HL-60 (cell line): ENCODE results near the gene PRDM16.

Source experiments
- DNase-seq, 2 experiments: peaks; one replicate each; pipeline ENCODE4 v3.0.0-alpha.2; 2010 to 2020; ENCODE audit warnings: low read depth in 1 of 2, low spot score in 1 of 2
- H3K27ac ChIP-seq: fragments of 250-450 bp; sonication (Bioruptor Pico); replicated peaks from 2 replicates; pipeline ENCODE4 v1.5.1; 2020; ENCODE audit warnings: mild to moderate bottlenecking, moderate library complexity
- H3K27me3 ChIP-seq: fragments of 250-450 bp; sonication (Bioruptor Pico); 2 replicates; pipeline ENCODE4 v1.5.1; 2021; ENCODE audit warnings: mild to moderate bottlenecking, moderate library complexity; ENCODE audit not compliant: insufficient read depth, poor library complexity, severe bottlenecking
- H3K4me3 ChIP-seq: replicated peaks from 2 replicates; pipeline ENCODE4 v1.5.1; 2011; ENCODE audit warnings: mild to moderate bottlenecking, control low read depth, low read length; ENCODE audit not compliant: insufficient read depth
- GABPA ChIP-seq: IDR thresholded peaks from 2 replicates; pipeline ENCODE4 v1.6.1; 2012; ENCODE audit warnings: low read depth
- POLR2AphosphoS5 ChIP-seq: IDR thresholded peaks from 2 replicates; pipeline ENCODE4 v1.6.1; 2012; ENCODE audit warnings: low read depth
- SPI1 ChIP-seq: IDR thresholded peaks from 2 replicates; pipeline ENCODE4 v1.6.1; 2012; ENCODE audit warnings: low read depth, mild to moderate bottlenecking, borderline replicate concordance
- TF ChIP-seq, protein P1 (sequence below): IDR thresholded peaks from one replicate; pipeline ENCODE4 v1.5.1; 2011; ENCODE audit warnings: low read length, control low read depth, inconsistent platforms; ENCODE audit not compliant: insufficient read depth
- TF ChIP-seq, protein P2 (sequence below): IDR thresholded peaks from 2 replicates; pipeline ENCODE4 v1.6.1; 2012; ENCODE audit warnings: low read depth; ENCODE audit not compliant: insufficient replicate concordance

The PRDM16 gene

DNA sequence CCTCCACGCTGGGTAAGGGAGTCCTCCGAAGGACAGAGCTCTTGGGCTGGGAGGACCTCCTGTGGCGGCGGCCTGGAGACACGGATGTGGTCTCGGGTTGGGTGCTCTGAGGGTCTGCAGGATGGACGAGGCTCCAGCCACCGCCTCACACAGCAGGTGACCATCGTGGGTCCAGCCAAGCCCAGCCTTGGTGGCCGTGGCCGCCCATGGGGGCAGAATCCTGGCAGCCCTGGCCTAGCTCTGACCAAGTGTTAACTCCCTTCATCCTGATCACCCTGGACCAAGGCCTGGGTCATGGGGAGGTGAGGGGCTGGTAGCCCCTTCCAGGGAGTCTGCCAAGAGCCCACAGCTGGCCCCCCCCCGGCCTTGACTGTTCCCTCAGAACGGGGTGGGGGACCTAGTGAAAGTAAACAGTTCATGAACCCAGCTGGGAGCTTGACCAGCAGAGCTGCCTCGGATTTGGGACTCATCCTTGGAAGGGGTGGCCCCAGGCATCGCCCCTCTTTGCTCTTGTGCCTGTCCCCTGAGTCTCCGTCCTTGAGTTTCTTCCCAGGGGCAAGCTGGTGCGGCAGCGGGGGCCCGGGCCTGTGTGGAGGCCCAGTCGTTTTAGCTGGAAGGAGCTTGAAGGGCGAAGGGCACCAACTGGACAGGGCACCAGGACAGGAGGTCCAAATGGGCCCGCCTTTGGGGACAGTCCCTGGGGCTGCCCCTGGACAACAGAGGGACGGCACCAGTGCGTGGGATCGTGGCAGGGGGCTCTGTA, 403.3 kb downstream of the PRDM16 start:
- no peak for DNase-seq
- TF ChIP-seq, protein P1, sequence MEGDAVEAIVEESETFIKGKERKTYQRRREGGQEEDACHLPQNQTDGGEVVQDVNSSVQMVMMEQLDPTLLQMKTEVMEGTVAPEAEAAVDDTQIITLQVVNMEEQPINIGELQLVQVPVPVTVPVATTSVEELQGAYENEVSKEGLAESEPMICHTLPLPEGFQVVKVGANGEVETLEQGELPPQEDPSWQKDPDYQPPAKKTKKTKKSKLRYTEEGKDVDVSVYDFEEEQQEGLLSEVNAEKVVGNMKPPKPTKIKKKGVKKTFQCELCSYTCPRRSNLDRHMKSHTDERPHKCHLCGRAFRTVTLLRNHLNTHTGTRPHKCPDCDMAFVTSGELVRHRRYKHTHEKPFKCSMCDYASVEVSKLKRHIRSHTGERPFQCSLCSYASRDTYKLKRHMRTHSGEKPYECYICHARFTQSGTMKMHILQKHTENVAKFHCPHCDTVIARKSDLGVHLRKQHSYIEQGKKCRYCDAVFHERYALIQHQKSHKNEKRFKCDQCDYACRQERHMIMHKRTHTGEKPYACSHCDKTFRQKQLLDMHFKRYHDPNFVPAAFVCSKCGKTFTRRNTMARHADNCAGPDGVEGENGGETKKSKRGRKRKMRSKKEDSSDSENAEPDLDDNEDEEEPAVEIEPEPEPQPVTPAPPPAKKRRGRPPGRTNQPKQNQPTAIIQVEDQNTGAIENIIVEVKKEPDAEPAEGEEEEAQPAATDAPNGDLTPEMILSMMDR: no peak
- no peak for TF ChIP-seq GABPA
- no peak for TF ChIP-seq SPI1
- TF ChIP-seq, protein P2, sequence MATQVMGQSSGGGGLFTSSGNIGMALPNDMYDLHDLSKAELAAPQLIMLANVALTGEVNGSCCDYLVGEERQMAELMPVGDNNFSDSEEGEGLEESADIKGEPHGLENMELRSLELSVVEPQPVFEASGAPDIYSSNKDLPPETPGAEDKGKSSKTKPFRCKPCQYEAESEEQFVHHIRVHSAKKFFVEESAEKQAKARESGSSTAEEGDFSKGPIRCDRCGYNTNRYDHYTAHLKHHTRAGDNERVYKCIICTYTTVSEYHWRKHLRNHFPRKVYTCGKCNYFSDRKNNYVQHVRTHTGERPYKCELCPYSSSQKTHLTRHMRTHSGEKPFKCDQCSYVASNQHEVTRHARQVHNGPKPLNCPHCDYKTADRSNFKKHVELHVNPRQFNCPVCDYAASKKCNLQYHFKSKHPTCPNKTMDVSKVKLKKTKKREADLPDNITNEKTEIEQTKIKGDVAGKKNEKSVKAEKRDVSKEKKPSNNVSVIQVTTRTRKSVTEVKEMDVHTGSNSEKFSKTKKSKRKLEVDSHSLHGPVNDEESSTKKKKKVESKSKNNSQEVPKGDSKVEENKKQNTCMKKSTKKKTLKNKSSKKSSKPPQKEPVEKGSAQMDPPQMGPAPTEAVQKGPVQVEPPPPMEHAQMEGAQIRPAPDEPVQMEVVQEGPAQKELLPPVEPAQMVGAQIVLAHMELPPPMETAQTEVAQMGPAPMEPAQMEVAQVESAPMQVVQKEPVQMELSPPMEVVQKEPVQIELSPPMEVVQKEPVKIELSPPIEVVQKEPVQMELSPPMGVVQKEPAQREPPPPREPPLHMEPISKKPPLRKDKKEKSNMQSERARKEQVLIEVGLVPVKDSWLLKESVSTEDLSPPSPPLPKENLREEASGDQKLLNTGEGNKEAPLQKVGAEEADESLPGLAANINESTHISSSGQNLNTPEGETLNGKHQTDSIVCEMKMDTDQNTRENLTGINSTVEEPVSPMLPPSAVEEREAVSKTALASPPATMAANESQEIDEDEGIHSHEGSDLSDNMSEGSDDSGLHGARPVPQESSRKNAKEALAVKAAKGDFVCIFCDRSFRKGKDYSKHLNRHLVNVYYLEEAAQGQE: no peak
- TF ChIP-seq POLR2AphosphoS5: no peak
- no peaks in the 10 kb centered on the region for H3K27me3 ChIP-seq
- no peak overlapping the region for H3K4me3 ChIP-seq
- H3K27ac ChIP-seq: no peak overlapping the region

DNA sequence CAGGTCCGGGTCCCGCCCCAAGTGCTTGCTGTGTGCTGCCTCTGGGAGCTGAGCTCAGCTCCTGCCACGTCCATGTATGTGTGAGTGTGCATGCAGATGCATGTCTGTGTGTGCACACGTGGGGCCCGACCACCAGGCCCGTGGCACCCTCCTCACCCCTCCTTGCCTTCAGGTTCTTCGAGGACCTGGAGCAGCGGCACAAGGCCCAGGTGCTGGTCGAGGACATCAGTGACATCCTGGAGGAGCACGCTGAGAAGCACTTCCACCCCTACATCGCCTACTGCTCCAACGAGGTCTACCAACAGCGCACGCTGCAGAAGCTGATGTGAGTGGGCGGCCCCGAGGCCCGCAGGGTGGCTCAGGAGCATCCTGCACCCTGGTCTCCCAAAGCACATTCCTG, 403.9 kb downstream of the PRDM16 start:
- H3K27ac ChIP-seq: no peak overlapping the region
- no peak overlapping the region for H3K4me3 ChIP-seq
- H3K27me3 ChIP-seq: no peaks in the 10 kb centered on the region
- TF ChIP-seq GABPA: no peak
- TF ChIP-seq SPI1: no peak
- TF ChIP-seq, protein P2: no peak
- TF ChIP-seq, protein P1: no peak
- no peak for TF ChIP-seq POLR2AphosphoS5
- no peak for DNase-seq

DNA sequence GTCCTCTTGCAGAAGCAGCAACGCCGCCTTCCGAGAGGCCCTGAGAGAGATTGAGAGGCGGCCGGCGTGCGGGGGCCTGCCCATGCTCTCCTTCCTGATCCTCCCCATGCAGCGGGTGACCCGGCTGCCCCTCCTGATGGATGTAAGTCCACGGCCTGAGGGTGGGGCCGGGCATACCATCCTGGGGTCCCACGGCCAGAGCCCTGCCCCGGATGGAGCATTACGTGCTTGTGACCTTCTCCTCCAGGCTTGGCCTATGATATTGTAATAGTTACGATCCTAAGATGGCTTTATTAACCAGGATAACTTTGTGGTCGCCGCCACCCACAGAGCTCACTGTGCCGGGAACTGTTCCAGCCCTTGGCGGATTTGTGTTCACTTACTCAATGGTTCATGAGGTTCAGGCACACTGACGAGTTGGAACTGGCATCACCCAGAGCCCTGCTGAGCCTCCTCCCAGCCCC, 404.4 kb downstream of the PRDM16 start:
- Histone ChIP-seq H3K4me3 (no peak overlapping the region), H3K27ac (no peak overlapping the region), H3K27me3 (peaks cover 3% of the 10 kb centered on the region)
- no peak for DNase-seq
- TF ChIP-seq, protein P2: no peak
- TF ChIP-seq POLR2AphosphoS5 (no peak), SPI1 (no peak), GABPA (no peak)
- TF ChIP-seq, protein P1: no peak
